HG02840 (cell line): Measurements from ENCODE around the gene RABGGTB.
"Not testable (repeated sequence)": the region's sequence is repeated elsewhere in the genome, so short reads cannot be mapped to it uniquely, and the experiment has no call there.

ENCODE experiments used
- ATAC-seq: cut with Tn5 transposase; IDR thresholded peaks from one replicate; pipeline ENCODE4 v1.9.1; 2021; ENCODE audit warnings: mild to moderate bottlenecking, moderate library complexity, moderate number of reproducible peaks; ENCODE audit not compliant: unreplicated experiment, low FRiP score

RABGGTB gene

DNA sequence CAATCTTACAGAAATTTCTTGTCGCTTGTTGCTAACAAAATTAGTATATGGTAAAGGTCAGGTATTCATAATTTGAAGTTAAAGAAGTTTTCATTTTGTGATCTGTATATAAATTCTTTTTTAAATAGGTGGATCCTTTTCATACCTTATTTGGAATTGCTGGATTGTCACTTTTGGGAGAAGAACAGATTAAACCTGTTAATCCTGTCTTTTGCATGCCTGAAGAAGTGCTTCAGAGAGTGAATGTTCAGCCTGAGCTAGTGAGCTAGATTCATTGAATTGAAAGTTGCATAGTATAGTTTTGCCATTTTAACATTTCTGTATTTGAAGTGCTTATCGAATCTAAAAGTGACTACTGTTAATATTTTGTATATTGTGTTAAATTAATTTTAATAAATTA is 8.3 kb downstream of the RABGGTB start:
- ATAC-seq = no peak

DNA sequence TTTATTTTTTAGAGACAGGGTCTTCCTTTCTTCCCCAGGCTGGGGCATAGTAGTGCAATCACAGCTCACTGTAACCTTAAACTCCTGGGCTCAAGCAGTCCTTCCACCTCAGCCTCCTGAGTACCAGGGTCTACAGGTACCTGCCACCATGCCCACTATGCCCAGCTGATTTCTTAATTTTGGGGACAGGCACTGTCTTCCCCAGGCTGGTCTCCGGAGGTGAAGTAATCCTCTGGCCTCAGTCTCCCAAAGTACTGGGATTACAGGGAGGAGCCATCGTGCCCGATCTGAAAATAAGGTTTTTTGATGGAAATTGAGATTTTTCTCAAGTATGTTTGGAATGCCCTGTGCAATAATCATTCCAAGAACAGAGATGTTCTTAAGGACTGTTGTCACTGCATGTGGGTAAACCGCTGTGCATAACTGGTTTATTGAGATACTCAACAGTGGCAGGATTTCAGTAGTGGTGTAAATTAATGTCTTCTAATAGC is 9.7 kb downstream of the RABGGTB start:
- ATAC-seq = no peak

DNA sequence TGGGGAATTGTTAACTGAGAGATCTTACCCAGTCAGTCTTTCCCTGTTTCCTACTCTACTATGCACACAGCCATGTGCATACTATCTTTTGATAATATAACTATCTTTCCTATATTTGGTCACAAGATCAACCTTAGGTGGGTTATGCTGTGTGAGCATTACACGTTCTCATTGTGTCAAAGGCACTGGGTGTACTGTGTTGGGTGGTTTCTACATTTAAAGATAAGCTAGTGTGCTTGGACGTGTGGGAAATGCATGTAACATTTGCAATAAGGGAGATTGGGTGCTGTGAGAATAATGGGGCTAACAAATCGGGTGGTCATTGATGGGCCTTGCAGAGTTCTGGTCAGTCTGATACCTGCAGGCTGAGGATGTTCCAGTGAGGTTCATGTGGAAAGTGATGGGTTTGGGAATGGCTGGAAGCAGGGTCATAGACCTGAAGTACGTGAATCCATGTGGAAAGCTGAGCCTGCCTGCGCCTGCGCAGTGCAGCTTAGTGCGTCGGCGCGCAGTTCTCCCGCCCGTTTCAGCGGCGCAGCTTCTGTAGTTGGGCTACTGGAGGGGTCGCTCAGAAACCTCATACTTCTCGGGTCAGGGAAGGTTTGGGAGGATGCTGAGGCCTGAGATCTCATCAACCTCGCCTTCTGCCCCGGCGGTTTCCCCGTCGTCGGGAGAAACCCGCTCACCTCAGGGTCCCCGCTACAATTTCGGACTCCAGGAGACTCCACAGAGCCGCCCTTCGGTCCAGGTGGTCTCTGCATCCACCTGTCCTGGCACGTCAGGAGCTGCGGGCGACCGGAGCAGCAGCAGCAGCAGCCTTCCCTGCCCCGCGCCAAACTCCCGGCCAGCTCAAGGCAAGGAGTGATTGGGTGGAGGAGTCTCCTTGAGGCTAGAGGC is 10.6 kb downstream of the RABGGTB start, which contains the start of gene MSH4:
Gene MSH4 (plus strand): TSS at position 507 of the 897 bp plus-strand sequence. CDS start 104 bp downstream, at position 611.
- ATAC-seq = no peak

DNA sequence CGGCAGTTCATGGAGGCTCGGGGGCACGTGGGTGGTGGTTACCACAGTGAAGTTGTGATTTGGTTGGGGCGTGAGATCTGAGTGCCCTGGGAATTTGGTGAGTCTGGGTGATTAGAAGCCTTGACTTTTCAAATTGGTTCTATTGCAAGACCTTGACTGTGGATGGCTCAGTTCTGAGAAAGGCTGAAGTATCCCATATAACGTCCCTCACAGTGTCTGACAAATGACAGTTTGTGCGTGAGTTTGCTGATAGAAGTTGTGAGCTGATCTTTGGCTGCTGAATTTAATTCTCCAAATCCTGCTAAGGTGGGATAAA is 11.2 kb downstream of the RABGGTB start:
- ATAC-seq = no peak

DNA sequence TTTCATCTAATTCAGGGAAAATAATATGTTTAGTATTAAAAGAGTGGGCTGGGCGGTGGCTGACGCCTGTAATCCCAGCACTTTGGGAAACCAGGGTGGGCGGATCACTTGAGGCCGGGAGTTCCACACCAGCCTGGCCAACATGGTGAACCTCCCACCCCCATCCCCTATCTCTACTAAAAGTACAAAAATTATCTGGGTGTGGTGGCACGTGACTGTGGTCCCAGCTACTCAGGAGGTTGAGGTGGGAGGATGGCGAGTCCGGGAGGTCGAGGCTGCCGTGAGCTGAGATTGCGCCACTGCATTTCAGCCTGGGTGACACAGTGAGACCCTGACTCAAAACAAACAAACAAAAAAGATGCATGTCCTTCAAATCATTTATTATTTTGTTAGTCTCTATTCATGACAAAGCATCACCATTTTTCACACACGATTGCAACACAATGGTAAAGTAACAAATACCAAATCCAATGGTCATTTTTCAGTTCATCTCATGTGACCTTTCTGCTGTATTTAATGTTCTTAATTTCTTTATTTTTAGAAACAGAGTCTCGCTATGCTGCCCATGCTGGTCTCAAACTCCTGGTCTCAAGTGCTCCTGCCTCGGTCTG is 11.7 kb downstream of the RABGGTB start:
- no peak for ATAC-seq

DNA sequence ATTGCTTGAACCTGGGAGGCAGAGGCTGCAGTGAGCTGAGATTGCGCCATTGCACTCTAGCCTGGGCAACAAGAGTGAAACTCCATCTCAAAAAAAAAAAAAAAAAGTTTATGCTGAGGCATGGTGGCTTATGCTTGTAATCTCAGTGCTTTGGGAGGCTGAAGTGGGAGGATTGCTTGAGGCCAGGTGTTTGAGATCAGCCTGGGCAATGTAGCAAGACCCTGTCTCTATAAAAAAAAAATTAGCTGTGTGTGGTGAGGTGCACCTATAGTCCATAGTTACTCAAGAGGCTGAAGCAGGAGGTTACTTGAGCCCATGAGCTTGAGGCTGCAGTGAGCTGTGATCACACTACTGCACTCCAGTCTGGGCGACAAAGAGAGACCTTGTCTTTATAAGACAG is 15.4 kb downstream of the RABGGTB start:
- not testable (repeated sequence) for ATAC-seq

DNA sequence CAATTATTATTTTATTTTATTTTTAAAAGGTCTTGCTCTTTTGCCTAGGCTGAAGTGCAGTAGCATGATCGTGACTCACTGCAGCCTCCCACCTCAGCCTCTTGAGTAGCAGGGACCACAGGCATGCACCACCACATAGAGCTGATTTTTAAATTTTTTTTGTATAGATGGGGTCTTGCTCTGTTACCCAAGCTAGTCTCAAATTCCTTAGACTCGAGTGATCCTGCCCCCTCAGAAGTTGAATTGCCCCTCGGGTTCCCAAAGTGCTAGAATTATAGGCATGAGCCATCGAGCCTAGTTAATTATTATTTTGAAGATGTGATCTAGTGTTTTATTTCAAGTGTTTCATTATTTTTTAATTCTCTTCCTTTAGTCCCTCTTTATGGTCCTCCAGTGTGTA is 22.9 kb downstream of the RABGGTB start:
- ATAC-seq = no peak

DNA sequence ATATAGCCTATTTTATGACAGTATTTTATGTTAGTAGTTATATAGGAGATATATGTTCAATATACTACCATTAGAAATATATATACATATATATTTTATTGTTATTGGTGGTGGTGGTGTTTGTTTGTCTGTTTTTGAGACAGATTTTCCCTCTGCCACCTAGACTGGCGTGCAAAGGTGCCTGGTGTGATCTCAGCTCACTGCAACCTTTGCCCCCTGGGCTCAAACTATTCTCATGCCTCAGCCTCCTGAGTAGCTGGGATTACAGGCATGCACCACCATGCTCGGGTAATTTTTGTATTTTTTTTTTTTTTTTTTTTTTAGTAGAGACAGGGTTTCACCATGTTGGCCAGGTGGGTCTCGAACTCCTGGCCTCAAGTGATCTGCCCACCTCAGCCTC is 24.1 kb downstream of the RABGGTB start:
- ATAC-seq = not testable (repeated sequence)

DNA sequence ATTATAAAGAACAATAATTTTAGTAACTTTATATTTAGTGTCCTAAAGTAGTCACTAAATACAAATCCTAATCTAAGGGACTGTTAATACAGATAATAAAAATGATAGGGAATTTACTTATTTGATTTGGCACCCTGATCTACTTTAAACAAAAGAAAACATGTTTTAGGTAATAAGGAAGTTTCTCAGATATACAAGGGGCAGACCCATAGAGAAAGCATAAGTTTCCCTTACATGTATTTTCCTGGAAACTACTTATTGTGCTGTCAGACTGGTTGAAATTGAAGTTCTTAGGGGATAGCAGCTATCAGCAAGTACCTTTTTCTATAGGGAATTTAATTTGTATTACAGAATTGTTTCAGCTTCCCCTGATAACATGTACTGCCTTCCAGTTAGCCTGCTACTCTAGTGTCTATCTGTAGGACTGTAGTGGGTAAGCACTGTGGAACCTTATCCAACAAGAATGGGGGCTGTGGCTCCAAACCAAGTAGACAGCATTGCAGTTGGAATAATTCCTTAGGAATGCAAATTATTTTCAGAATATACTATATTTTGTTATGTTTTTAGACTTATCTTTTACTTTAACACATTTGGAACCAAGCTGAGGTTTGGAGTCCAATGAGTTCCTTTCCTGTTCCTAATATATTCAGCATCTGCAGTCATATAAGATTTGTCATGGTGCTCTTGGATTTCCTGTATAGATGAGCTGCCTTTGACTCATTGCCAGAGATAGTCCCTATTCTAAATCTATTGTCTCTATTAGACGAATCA is 25.3 kb downstream of the RABGGTB start:
- ATAC-seq = no peak

DNA sequence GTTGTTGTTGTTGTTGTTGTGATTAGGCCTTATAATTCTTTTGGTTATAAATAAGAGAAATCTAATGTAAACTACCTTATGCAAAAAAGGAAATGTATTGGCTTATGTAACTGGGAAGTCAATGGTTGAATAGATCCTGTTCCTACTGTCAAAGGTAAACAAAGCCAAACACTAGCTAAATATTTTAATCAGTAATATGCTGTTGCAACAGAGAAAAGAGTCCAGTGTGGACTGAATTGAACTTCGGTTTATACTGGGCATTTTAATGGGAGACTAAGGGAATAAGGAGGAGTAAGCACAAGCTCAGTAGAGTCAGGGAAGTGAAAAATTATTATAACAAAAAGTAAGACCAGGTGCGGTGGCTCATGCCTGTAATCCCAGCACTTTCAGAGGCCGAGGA is 26.0 kb downstream of the RABGGTB start:
- ATAC-seq = no peak

DNA sequence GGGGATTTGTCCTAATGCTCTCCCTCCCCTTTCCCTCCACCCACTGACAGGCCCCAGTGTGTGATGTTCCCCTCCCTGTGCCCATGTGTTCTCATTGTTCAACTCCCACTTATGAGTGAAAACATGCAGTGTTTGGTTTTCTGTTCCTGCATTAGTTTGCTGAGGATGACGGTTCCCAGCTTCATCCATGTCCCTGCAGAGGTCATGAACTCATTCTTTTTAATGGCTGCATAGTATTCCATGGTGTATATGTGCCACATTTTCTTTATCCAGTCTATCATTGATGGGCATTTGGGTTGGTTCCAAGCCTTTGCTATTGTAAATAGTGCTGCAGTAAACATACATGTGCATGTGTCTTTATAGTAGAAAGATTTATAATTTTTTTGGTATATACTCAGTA is 37.5 kb downstream of the RABGGTB start:
- ATAC-seq = not testable (repeated sequence)

DNA sequence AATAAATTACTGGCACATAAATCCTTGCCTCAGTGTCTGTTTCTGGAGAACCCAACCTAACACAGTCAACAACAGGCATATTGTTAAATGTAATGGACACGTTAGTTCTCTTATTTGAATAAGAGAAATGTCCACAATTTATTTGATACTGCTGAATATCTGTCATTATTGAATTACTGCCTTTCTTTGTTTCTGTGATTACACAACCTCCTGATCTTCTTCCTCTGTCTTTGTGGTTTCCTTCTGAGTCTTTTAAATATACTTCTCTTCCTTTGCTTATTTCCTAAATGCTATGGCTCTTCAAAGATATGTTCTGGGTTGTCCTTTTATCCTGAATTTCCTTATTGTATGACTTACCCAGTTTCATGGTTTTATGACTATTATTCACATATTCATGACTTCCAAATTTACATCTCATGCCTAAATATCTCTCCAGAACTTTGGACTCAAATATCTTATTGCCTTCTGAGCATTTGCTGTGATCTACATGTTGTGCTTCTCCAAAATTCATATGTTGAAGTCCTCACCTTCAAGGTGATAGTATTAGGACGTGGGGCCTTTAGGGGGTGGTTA is 50.6 kb downstream of the RABGGTB start:
- no peak for ATAC-seq

DNA sequence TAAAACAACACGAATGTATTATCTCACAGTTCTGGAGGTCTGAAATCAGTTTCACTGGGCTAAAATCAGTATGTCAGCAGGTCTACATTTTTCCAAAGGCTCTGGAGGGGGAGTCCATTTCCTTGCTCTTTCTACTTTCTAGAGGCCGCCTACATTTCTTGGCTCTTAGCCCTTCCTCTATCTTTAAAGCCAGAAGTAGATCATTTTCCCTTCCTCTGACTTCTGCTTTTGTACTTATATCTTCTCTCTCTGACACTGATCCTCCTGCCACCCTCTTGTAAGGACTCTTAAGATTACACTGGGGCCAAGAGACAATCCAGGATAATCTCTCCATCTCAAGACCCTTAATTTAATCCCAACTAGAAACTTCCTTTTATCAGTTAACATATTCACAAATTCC is 52.0 kb downstream of the RABGGTB start:
- ATAC-seq = no peak

DNA sequence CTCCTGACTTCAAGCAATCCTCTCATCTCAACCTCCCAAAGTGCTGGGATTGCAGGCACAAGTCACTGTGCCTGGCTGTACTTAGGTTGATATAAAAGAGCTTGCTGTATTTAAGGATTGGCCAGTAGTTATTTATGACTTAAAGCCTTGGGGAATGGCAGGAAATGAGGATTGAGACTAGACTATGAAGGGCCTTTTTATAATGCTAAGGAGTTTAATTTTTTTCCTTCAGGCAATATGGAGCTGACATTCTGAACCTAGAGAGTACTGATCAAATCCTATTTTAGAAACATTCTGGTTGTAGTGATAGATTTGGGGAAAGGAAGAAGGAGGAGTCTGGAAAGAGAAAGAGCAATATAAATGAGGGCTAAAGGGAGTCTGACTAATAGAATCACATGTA is 55.4 kb downstream of the RABGGTB start:
- ATAC-seq = no peak
